ENCODE measurements around the gene TNNI3K.

- no peak for TF ChIP-seq CTCF (IDR thresholded peaks at IDR 0.05; ENCODE audit: poor library complexity, severe bottlenecking)
- TF ChIP-seq EP300 (conservative IDR thresholded peaks at IDR 0.05; ENCODE audit: poor library complexity, severe bottlenecking): no peak
- TF ChIP-seq TAF1 (IDR thresholded peaks at IDR 0.05; ENCODE audit: low read depth): no peak
- no peak for TF ChIP-seq EZH2 (IDR thresholded peaks at IDR 0.05; ENCODE audit: borderline replicate concordance, insufficient read depth, low read length, poor library complexity, severe bottlenecking)
- no peak for TF ChIP-seq MXI1 (conservative IDR thresholded peaks at IDR 0.05; ENCODE audit: poor library complexity, severe bottlenecking)
- TF ChIP-seq POLR2AphosphoS5 (IDR thresholded peaks at IDR 0.05): no peak
- TF ChIP-seq REST (IDR thresholded peaks at IDR 0.05; ENCODE audit: borderline replicate concordance): no peak
- TF ChIP-seq RAD21 (conservative IDR thresholded peaks at IDR 0.05): no peak
- no peak for TF ChIP-seq SMC3 (conservative IDR thresholded peaks at IDR 0.05; ENCODE audit: poor library complexity)
Measured at GRCh38 chr1:74470251-74470650, 235.1 kb downstream of the TNNI3K start.

All from neural cell (in vitro differentiated cells).